HEK293 (cell line): Measurements from ENCODE around the gene SWT1.

ENCODE experiments used
- CTCF ChIA-PET: fragments of 350-600 bp; formaldehyde crosslinking; extraction: SDS; loops from one replicate; lab custom pipeline; 2021; ENCODE audit warnings: antibody characterized with exemption; lab: Yijun Ruan, JAX
- POLR2A ChIA-PET: fragments of 300-600 bp; formaldehyde crosslinking; extraction: SDS; loops from one replicate; lab custom pipeline; 2020; ENCODE audit warnings: antibody characterized with exemption, inconsistent platforms; lab: Yijun Ruan, JAX
- H3K27ac ChIP-seq: fragments of 200-500 bp; sonication (Bioruptor generic); 2 replicates; pipeline ENCODE4 v1.5.1; 2014; ENCODE audit warnings: low read depth, low read length, control low read depth, inconsistent platforms; ENCODE audit errors: extremely low read depth
- H3K36me3 ChIP-seq, 2 experiments: fragments of 200-500 bp in 1 of 2; sonication (Bioruptor generic) in 1 of 2; 1 replicate in 1 of 2; 2 replicates in 1 of 2; pipeline ENCODE4 v1.5.1; 2014 to 2017; ENCODE audit warnings: inconsistent platforms in 2 of 2, low read length in 2 of 2; ENCODE audit not compliant: control insufficient read depth in 2 of 2, insufficient read depth in 1 of 2
- H3K4me1 ChIP-seq: fragments of 200-500 bp; sonication (Bioruptor generic); 2 replicates; pipeline ENCODE4 v1.5.1; 2014; ENCODE audit warnings: mild to moderate bottlenecking, low read length, inconsistent platforms; ENCODE audit not compliant: control insufficient read depth, insufficient read depth
- H3K4me3 ChIP-seq: 2 replicates; pipeline ENCODE4 v1.5.1; 2011; ENCODE audit warnings: low read depth, mild to moderate bottlenecking, control low read depth, low read length, moderate library complexity
- H3K9me3 ChIP-seq: fragments of 200-500 bp; sonication (Bioruptor generic); 2 replicates; pipeline ENCODE4 v1.5.1; 2014; ENCODE audit warnings: low read depth, low read length, inconsistent platforms; ENCODE audit not compliant: control insufficient read depth, insufficient read depth
- FEZF1 ChIP-seq: fragments of 450-650 bp; formaldehyde crosslinking; IDR thresholded peaks from 2 replicates; pipeline ENCODE4 v1.5.1; 2016; ENCODE audit warnings: missing biosample characterization, missing genetic modification characterization
- PRDM10 ChIP-seq: fragments of 450-650 bp; formaldehyde crosslinking; IDR thresholded peaks from 2 replicates; pipeline ENCODE4 v1.5.1; 2016; ENCODE audit warnings: missing biosample characterization, missing genetic modification characterization
- PRDM6 ChIP-seq: fragments of 450-650 bp; formaldehyde crosslinking; IDR thresholded peaks from 2 replicates; pipeline ENCODE4 v1.5.1; 2017; ENCODE audit warnings: missing biosample characterization, missing genetic modification characterization
- SP3 ChIP-seq: fragments of 450-650 bp; formaldehyde crosslinking; IDR thresholded peaks from 2 replicates; pipeline ENCODE4 v1.5.1; 2016; ENCODE audit warnings: missing biosample characterization, missing genetic modification characterization
- TCF7L2 ChIP-seq: IDR thresholded peaks from 2 replicates; pipeline ENCODE4 v1.6.1; 2011; ENCODE audit warnings: low read depth, mild to moderate bottlenecking, inconsistent platforms, low read length, moderate library complexity, borderline replicate concordance
- ZEB2 ChIP-seq: fragments of 450-650 bp; formaldehyde crosslinking; IDR thresholded peaks from 2 replicates; pipeline ENCODE4 v1.5.1; 2016; ENCODE audit warnings: missing biosample characterization, missing genetic modification characterization
- ZNF132 ChIP-seq: fragments of 450-650 bp; formaldehyde crosslinking; IDR thresholded peaks from 2 replicates; pipeline ENCODE4 v1.5.1; 2017; ENCODE audit warnings: missing biosample characterization, missing genetic modification characterization, borderline replicate concordance
- ZNF146 ChIP-seq: fragments of 450-650 bp; formaldehyde crosslinking; IDR thresholded peaks from 2 replicates; pipeline ENCODE4 v1.5.1; 2016; ENCODE audit warnings: missing biosample characterization, missing genetic modification characterization
- ZNF2 ChIP-seq: fragments of 450-650 bp; formaldehyde crosslinking; IDR thresholded peaks from 2 replicates; pipeline ENCODE4 v1.5.1; 2016; ENCODE audit warnings: missing biosample characterization, missing genetic modification characterization
- ZNF202 ChIP-seq: fragments of 450-650 bp; formaldehyde crosslinking; IDR thresholded peaks from 2 replicates; pipeline ENCODE4 v1.5.1; 2016; ENCODE audit warnings: missing biosample characterization, missing genetic modification characterization, borderline replicate concordance
- ZNF248 ChIP-seq: fragments of 450-650 bp; formaldehyde crosslinking; IDR thresholded peaks from 2 replicates; pipeline ENCODE4 v1.5.1; 2017; ENCODE audit warnings: missing biosample characterization, missing genetic modification characterization
- ZNF341 ChIP-seq: fragments of 450-650 bp; formaldehyde crosslinking; IDR thresholded peaks from 2 replicates; pipeline ENCODE4; 2016; ENCODE audit warnings: low read depth, missing biosample characterization, missing genetic modification characterization
- ZNF488 ChIP-seq: fragments of 450-650 bp; formaldehyde crosslinking; IDR thresholded peaks from 2 replicates; pipeline ENCODE4 v1.5.1; 2016; ENCODE audit warnings: missing biosample characterization, missing genetic modification characterization
- ZNF610 ChIP-seq: fragments of 450-650 bp; formaldehyde crosslinking; IDR thresholded peaks from 2 replicates; pipeline ENCODE4 v1.5.1; 2016; ENCODE audit warnings: missing biosample characterization, missing genetic modification characterization, borderline replicate concordance
- ZNF624 ChIP-seq: fragments of 450-650 bp; formaldehyde crosslinking; IDR thresholded peaks from 2 replicates; pipeline ENCODE4 v1.5.1; 2017; ENCODE audit warnings: missing biosample characterization, missing genetic modification characterization
- ZNF768 ChIP-seq: fragments of 450-650 bp; formaldehyde crosslinking; IDR thresholded peaks from 2 replicates; pipeline ENCODE4 v1.5.1; 2018; ENCODE audit warnings: missing biosample characterization, mild to moderate bottlenecking, missing genetic modification characterization
- ZNF776 ChIP-seq: fragments of 450-650 bp; formaldehyde crosslinking; IDR thresholded peaks from 2 replicates; pipeline ENCODE4 v1.5.0; 2017; ENCODE audit warnings: missing biosample characterization, missing genetic modification characterization, borderline replicate concordance
- ZNF791 ChIP-seq: fragments of 450-650 bp; formaldehyde crosslinking; IDR thresholded peaks from 2 replicates; pipeline ENCODE4 v1.5.1; 2016; ENCODE audit warnings: missing biosample characterization, missing genetic modification characterization
- ZSCAN23 ChIP-seq: fragments of 450-650 bp; formaldehyde crosslinking; IDR thresholded peaks from 2 replicates; pipeline ENCODE4 v1.5.1; 2016; ENCODE audit warnings: missing biosample characterization, missing genetic modification characterization
- TF ChIP-seq, protein P1 (sequence below): fragments of 450-650 bp; formaldehyde crosslinking; IDR thresholded peaks from 2 replicates; pipeline ENCODE4 v1.5.1; 2016; ENCODE audit warnings: missing biosample characterization, missing genetic modification characterization

The SWT1 gene

DNA sequence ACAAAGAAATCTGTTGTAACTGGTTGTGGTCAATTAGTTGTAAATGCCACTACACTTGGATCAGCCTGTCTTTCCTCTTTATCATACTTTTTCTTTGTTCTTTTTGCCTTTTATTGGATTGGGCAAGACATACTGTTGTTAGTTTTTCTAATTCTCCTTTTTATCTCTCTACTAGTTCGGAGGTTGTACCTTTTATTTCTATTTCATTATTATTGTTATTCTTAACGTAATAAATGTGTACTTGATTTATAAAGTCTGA, 100.9 kb downstream of the SWT1 start:
- CTCF ChIA-PET: no interaction called here
- Histone ChIP-seq H3K9me3 (no peaks in the 10 kb centered on the region), H3K4me3 (no peak overlapping the region), H3K36me3 (no peaks in the 10 kb centered on the region), H3K27ac (no peak overlapping the region), H3K4me1 (no peaks in the 10 kb centered on the region)
- POLR2A ChIA-PET: no interaction called here
- peak; percentile 61 for TF ChIP-seq PRDM6 (tag by site-specific recombination)
- no peak for TF ChIP-seq ZSCAN23 (tag by site-specific recombination)
- TF ChIP-seq ZNF202 (tag by site-specific recombination): no peak
- TF ChIP-seq TCF7L2: no peak
- peak; percentile 35; the same call in 1 of the 2 replicates for TF ChIP-seq FEZF1 (tag by site-specific recombination)
- TF ChIP-seq ZNF768 (tag by site-specific recombination): 0 out of 2 replicates have a peak, but pooled peaks have one; percentile 2
- 0 out of 2 replicates have a peak, but pooled peaks have one; percentile 7 for TF ChIP-seq PRDM10
- TF ChIP-seq, protein P1, sequence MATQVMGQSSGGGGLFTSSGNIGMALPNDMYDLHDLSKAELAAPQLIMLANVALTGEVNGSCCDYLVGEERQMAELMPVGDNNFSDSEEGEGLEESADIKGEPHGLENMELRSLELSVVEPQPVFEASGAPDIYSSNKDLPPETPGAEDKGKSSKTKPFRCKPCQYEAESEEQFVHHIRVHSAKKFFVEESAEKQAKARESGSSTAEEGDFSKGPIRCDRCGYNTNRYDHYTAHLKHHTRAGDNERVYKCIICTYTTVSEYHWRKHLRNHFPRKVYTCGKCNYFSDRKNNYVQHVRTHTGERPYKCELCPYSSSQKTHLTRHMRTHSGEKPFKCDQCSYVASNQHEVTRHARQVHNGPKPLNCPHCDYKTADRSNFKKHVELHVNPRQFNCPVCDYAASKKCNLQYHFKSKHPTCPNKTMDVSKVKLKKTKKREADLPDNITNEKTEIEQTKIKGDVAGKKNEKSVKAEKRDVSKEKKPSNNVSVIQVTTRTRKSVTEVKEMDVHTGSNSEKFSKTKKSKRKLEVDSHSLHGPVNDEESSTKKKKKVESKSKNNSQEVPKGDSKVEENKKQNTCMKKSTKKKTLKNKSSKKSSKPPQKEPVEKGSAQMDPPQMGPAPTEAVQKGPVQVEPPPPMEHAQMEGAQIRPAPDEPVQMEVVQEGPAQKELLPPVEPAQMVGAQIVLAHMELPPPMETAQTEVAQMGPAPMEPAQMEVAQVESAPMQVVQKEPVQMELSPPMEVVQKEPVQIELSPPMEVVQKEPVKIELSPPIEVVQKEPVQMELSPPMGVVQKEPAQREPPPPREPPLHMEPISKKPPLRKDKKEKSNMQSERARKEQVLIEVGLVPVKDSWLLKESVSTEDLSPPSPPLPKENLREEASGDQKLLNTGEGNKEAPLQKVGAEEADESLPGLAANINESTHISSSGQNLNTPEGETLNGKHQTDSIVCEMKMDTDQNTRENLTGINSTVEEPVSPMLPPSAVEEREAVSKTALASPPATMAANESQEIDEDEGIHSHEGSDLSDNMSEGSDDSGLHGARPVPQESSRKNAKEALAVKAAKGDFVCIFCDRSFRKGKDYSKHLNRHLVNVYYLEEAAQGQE (tag by site-specific recombination): no peak
- TF ChIP-seq ZEB2: no peak
- no peak for TF ChIP-seq ZNF341 (tag by site-specific recombination)
- no peak for TF ChIP-seq SP3 (tag by site-specific recombination)
- no peak for TF ChIP-seq ZNF488 (tag by site-specific recombination)
- TF ChIP-seq ZNF2: no peak
- TF ChIP-seq ZNF132 (tag by site-specific recombination): no peak
- TF ChIP-seq ZNF248 (tag by site-specific recombination): no peak
- TF ChIP-seq ZNF146: no peak
- no peak for TF ChIP-seq ZNF624
- TF ChIP-seq ZNF610 (tag by site-specific recombination): no peak
- no peak for TF ChIP-seq ZNF776
- no peak for TF ChIP-seq ZNF791 (tag by site-specific recombination)
